HFFc6 (cell line): ENCODE data around the gene ZNF544. TPM values are rescaled to one million over a fixed set of nuclear protein-coding genes. Genes with fewer than 3 reads are reported as not detected.
A peak's percentile ranks its signal among the peaks of the same experiment; 100 is the strongest.

Experiments
- DNase-seq: peaks from one replicate; pipeline ENCODE4 v3.0.0-alpha.2; 2018
- H3K27ac Mint-ChIP-seq: 2 replicates; pipeline ENCODE4 v1.8.0; 2020; ENCODE audit warnings: mild to moderate bottlenecking, mixed read lengths
- H3K27me3 Mint-ChIP-seq: 2 replicates; pipeline ENCODE4 v1.8.0; 2021; ENCODE audit warnings: mild to moderate bottlenecking, moderate library complexity, mixed read lengths; ENCODE audit not compliant: insufficient read depth
- H3K36me3 Mint-ChIP-seq: 2 replicates; pipeline ENCODE4 v1.8.0; 2021; ENCODE audit warnings: low read depth, mixed read lengths
- H3K4me1 Mint-ChIP-seq: 2 replicates; pipeline ENCODE4 v1.8.0; 2020; ENCODE audit warnings: low read depth, mixed read lengths
- H3K4me3 Mint-ChIP-seq: 2 replicates; pipeline ENCODE4 v1.8.0; 2020; ENCODE audit warnings: mild to moderate bottlenecking, moderate library complexity, mixed read lengths
- H3K9me3 Mint-ChIP-seq: 2 replicates; pipeline ENCODE4 v1.8.0; 2020; ENCODE audit warnings: mild to moderate bottlenecking, mixed read lengths
- total RNA-seq, 6 experiments: library from RNA; stranded (reverse); fragmentation: NEBNext Ultra II Directional; extraction: Animal tissue kit (Norgen Biotek cat#: 25700); gene quantifications; 2 replicates in 1 of 6; 3 replicates in 5 of 6; pipeline ENCODE4 v1.2.3, GENCODE V29; 2021
- TF ChIP-seq, protein P1 (sequence below): fragments of 200-600 bp; sonication (generic); IDR thresholded peaks from 2 replicates; pipeline ENCODE4 v1.5.0; 2021; ENCODE audit warnings: antibody characterized with exemption, mild to moderate bottlenecking

The ZNF544 gene
- total RNA-seq, 6 experiments from 2014 or later = 26.5 to 32.5 (median 29.9) TPM

DNA sequence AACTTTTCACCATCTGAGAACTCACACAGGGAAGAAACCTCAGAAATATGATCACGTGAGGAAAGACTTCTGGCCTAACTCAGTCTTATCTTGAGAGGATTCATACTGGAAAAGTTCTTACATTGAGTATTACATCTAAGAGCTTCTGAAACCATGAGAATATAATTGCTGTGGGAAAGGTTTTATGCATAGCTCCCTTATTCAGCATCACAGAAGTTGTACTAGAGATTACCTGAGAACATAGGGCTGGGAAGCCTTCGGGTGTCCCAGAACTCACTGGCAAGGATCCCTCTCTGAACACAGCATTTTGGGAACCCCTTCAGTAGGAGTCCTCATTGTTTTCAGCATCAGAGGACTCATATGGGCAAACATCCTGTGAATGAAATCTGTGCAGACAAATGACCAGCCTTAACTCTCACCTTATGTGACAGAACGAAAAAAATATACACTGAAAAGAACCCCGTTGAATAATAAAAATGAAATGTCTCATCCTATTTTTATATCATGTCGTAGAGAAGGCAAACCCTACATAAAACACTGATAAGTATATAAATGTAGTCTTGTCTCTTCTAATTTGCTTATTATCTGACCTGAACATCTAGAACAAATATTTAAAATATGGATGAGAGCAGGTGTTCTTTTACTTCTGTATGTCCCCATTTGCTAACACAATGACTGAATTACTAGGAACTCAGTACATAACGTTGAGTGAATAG is 31.7 kb upstream of the ZNF544 start:
- no peak overlapping the region for H3K27ac Mint-ChIP-seq
- H3K9me3 Mint-ChIP-seq = peaks cover 96% of the 10 kb centered on the region
- H3K27me3 Mint-ChIP-seq = peaks cover 8% of the 10 kb centered on the region
- H3K36me3 Mint-ChIP-seq = peaks cover 93% of the 10 kb centered on the region
- H3K4me1 Mint-ChIP-seq = no peaks in the 10 kb centered on the region
- TF ChIP-seq, protein P1, sequence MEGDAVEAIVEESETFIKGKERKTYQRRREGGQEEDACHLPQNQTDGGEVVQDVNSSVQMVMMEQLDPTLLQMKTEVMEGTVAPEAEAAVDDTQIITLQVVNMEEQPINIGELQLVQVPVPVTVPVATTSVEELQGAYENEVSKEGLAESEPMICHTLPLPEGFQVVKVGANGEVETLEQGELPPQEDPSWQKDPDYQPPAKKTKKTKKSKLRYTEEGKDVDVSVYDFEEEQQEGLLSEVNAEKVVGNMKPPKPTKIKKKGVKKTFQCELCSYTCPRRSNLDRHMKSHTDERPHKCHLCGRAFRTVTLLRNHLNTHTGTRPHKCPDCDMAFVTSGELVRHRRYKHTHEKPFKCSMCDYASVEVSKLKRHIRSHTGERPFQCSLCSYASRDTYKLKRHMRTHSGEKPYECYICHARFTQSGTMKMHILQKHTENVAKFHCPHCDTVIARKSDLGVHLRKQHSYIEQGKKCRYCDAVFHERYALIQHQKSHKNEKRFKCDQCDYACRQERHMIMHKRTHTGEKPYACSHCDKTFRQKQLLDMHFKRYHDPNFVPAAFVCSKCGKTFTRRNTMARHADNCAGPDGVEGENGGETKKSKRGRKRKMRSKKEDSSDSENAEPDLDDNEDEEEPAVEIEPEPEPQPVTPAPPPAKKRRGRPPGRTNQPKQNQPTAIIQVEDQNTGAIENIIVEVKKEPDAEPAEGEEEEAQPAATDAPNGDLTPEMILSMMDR = no peak
- H3K4me3 Mint-ChIP-seq = no peak overlapping the region; the same call in 1 of the 2 replicates
- peak; percentile 9 for DNase-seq

DNA sequence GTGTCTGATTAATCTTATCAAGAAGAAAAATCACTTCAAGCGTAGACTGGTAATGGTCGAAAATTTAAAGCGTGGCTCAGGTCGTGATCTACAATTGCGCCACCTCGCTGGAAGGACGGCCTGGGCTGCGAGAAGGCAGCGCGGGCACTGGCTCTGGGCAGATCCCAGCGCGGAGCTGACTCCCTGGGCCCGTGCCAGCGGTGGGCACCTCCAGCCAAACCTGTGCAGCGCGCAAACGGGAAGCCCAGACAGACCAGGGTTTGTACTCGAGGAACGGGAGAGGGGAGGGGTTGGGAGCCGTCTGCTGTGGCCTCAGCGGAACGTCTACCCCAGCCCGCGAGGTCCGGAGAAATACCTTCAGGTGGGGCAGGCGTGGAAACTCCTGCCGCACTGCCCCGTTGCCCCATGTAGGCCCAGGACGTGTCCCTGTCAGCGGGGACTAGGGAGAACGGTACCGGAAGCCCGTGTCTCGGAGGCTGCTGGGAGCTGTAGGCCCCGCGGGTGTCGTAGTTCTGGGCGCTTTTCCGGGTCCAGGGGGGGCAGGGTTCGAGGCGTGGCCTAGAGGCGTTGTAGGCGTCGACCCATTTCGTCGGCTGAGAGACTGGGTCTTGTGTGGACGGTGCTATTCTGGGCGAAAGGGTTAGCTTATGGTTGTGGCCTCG is 24.8 kb upstream of the ZNF544 start:
- TF ChIP-seq, protein P1 = no peak
- peaks cover 5% of the 10 kb centered on the region for H3K27me3 Mint-ChIP-seq
- peaks cover 98% of the 10 kb centered on the region for H3K9me3 Mint-ChIP-seq
- no peaks in the 10 kb centered on the region for H3K4me1 Mint-ChIP-seq
- H3K36me3 Mint-ChIP-seq = peaks cover 94% of the 10 kb centered on the region
- no peak overlapping the region for H3K27ac Mint-ChIP-seq
- H3K4me3 Mint-ChIP-seq = no peak overlapping the region
- no peak for DNase-seq

DNA sequence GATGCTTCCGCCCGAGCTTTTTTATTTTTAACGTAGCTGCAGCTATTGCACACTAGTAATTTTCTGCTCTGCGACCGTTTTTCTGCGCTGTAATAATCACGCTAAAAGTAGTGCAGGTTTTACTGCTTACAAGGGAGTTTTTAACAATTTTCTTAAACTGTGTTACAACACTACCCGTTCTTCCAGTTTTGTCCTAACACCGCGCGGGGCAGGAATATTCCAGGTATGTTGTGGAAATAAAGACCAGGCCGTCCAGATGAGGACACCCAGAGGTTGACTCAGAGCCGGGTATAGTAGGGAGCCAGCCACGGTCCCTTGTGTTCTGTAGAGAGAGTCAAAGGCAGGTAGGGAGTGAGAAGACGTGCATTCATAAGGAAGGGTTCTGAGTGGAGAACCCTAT is 24.1 kb upstream of the ZNF544 start:
- Mint-ChIP-seq H3K4me1 (no peaks in the 10 kb centered on the region), H3K36me3 (peaks cover 95% of the 10 kb centered on the region), H3K4me3 (no peak overlapping the region), H3K9me3 (peaks cover 98% of the 10 kb centered on the region), H3K27ac (no peak overlapping the region), H3K27me3 (peaks cover 5% of the 10 kb centered on the region)
- TF ChIP-seq, protein P1 = no peak
- no peak for DNase-seq

DNA sequence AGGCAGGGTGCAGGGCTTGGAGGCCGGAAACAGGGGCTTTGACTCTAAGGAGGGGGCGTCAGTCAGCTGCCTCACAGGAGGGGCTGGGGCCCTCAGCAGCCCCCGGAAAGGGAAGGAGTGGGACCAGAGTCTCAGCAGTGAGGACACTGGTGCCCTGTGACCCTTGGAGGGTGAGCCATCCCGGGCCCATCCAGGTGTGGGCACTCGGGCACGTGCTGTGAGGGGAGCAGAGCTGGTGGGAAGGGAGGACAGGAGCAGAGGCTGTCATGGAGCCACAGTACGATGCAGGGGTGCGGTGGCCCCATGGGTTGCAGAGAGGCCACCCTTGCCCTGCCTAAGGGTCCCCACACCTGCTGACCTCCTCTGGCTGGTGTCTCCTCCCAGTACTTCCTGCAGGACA is 19.1 kb upstream of the ZNF544 start:
- Mint-ChIP-seq H3K4me1 (no peaks in the 10 kb centered on the region), H3K36me3 (peaks cover 100% of the 10 kb centered on the region), H3K27me3 (peaks cover 3% of the 10 kb centered on the region; the same call in 1 of the 2 replicates), H3K27ac (no peak overlapping the region), H3K4me3 (no peak overlapping the region), H3K9me3 (peaks cover 100% of the 10 kb centered on the region)
- TF ChIP-seq, protein P1 = no peak
- DNase-seq = no peak

DNA sequence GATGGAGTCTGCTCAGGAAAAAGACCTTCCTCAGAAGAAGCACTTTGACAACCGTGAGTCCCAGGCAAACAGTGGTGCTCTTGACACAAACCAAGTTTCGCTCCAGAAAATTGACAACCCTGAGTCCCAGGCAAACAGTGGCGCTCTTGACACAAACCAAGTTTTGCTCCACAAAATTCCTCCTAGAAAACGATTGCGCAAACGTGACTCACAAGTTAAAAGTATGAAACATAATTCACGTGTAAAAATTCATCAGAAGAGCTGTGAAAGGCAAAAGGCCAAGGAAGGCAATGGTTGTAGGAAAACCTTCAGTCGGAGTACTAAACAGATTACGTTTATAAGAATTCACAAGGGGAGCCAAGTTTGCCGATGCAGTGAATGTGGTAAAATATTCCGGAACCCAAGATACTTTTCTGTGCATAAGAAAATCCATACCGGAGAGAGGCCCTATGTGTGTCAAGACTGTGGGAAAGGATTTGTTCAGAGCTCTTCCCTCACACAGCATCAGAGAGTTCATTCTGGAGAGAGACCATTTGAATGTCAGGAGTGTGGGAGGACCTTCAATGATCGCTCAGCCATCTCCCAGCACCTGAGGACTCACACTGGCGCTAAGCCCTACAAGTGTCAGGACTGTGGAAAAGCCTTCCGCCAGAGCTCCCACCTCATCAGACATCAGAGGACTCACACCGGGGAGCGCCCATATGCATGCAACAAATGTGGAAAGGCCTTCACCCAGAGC is 16.2 kb upstream of the ZNF544 start:
- Mint-ChIP-seq H3K27me3 (peaks cover 5% of the 10 kb centered on the region), H3K27ac (no peak overlapping the region), H3K9me3 (peaks cover 99% of the 10 kb centered on the region), H3K4me1 (no peaks in the 10 kb centered on the region), H3K36me3 (peaks cover 86% of the 10 kb centered on the region), H3K4me3 (no peak overlapping the region)
- TF ChIP-seq, protein P1 = no peak
- DNase-seq = no peak
